Measurements from ENCODE around the gene GAB1.

DNA sequence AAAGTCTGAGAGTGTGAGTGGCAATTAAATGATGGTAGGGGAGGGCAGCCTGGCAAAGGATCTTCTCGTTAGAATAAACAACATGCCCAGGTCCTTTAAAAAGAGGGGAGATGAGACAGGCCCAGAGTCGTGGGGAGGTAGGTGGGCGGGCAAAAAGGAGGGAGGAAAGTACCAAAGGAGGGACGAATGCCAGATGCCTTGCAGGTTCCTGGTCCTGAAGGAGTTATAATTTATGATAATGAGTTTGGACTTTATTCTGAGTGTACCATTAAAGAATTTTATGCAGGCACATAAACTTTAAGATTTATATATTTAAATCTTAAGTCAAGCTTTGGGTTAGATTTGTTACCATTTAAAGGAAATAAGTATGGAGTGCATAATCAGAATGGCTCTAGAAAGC, 114.5 kb downstream of the GAB1 start:
- TF ChIP-seq, protein P1, sequence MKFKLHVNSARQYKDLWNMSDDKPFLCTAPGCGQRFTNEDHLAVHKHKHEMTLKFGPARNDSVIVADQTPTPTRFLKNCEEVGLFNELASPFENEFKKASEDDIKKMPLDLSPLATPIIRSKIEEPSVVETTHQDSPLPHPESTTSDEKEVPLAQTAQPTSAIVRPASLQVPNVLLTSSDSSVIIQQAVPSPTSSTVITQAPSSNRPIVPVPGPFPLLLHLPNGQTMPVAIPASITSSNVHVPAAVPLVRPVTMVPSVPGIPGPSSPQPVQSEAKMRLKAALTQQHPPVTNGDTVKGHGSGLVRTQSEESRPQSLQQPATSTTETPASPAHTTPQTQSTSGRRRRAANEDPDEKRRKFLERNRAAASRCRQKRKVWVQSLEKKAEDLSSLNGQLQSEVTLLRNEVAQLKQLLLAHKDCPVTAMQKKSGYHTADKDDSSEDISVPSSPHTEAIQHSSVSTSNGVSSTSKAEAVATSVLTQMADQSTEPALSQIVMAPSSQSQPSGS (IDR thresholded peaks at IDR 0.05; ENCODE audit: low read length) = no peak
- TF ChIP-seq, protein P2, sequence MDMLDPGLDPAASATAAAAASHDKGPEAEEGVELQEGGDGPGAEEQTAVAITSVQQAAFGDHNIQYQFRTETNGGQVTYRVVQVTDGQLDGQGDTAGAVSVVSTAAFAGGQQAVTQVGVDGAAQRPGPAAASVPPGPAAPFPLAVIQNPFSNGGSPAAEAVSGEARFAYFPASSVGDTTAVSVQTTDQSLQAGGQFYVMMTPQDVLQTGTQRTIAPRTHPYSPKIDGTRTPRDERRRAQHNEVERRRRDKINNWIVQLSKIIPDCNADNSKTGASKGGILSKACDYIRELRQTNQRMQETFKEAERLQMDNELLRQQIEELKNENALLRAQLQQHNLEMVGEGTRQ (IDR thresholded peaks at IDR 0.05; ENCODE audit: low read length) = no peak
- no peak for TF ChIP-seq FOSL1 (IDR thresholded peaks at IDR 0.05; ENCODE audit: insufficient read depth, low read depth, low read length)
- TF ChIP-seq EP300 (IDR thresholded peaks at IDR 0.05; ENCODE audit: borderline replicate concordance in 1 of 2, low read depth in 2 of 2, low read length in 2 of 2) = no peak
- TF ChIP-seq, protein P3, sequence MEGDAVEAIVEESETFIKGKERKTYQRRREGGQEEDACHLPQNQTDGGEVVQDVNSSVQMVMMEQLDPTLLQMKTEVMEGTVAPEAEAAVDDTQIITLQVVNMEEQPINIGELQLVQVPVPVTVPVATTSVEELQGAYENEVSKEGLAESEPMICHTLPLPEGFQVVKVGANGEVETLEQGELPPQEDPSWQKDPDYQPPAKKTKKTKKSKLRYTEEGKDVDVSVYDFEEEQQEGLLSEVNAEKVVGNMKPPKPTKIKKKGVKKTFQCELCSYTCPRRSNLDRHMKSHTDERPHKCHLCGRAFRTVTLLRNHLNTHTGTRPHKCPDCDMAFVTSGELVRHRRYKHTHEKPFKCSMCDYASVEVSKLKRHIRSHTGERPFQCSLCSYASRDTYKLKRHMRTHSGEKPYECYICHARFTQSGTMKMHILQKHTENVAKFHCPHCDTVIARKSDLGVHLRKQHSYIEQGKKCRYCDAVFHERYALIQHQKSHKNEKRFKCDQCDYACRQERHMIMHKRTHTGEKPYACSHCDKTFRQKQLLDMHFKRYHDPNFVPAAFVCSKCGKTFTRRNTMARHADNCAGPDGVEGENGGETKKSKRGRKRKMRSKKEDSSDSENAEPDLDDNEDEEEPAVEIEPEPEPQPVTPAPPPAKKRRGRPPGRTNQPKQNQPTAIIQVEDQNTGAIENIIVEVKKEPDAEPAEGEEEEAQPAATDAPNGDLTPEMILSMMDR (IDR thresholded peaks at IDR 0.05; ENCODE audit: control extremely low read depth in 1 of 3, insufficient read depth in 1 of 3, low read depth in 1 of 3, low read length in 3 of 3) = no peak
- no peak for TF ChIP-seq RFX5 (IDR thresholded peaks at IDR 0.05; ENCODE audit: borderline replicate concordance, low read depth, low read length)
- TF ChIP-seq EZH2 (IDR thresholded peaks at IDR 0.05; ENCODE audit: low read depth, low read length, severe bottlenecking) = no peak
- no peak for TF ChIP-seq JUN (IDR thresholded peaks at IDR 0.05; ENCODE audit: low read depth, low read length)
- no peak for TF ChIP-seq POLR2A (IDR thresholded peaks at IDR 0.05; ENCODE audit: control extremely low read depth in 1 of 2, low read depth in 2 of 2, low read length in 2 of 2)
